Measurements from ENCODE around the gene TRPT1. TPM values are rescaled to one million over a fixed set of nuclear protein-coding genes. Genes with fewer than 3 reads are reported as not detected.

The TRPT1 gene
- total RNA-seq, 1 experiment from 2014 or later, result 37.4 TPM

GRCh38 chr11:64230985-64231365 lies 5.0 kb upstream of the TRPT1 start:
- DNase-seq (ENCODE audit: low read depth), result no peak

GRCh38 chr11:64230171-64230984 lies 4.4 kb upstream of the TRPT1 start, which contains the start of gene DNAJC4:
DNAJC4 (plus strand) TSS chr11:64230548; CDS start chr11:64230855, 307 bp downstream.
- peak; percentile 90 for DNase-seq (ENCODE audit: low read depth)

GRCh38 chr11:64229744-64230170 lies 3.8 kb upstream of the TRPT1 start:
- no peak for DNase-seq (ENCODE audit: low read depth)

GRCh38 chr11:64229090-64229743 lies 3.2 kb upstream of the TRPT1 start:
- no peak for DNase-seq (ENCODE audit: low read depth)

GRCh38 chr11:64227405-64227956 lies 1.5 kb upstream of the TRPT1 start:
- no peak for DNase-seq (ENCODE audit: low read depth)

GRCh38 chr11:64226507-64227051 lies 593 bp upstream of the TRPT1 start:
- peak; percentile 60 for DNase-seq (ENCODE audit: low read depth)

GRCh38 chr11:64224891-64225607 lies 937 bp downstream of the TRPT1 start:
- no peak for DNase-seq (ENCODE audit: low read depth)

GRCh38 chr11:64224151-64224890 lies 1.7 kb downstream of the TRPT1 start:
- DNase-seq (ENCODE audit: low read depth), result no peak

- DNase-seq (ENCODE audit: low read depth), result no peak
Observed at GRCh38 chr11:64223001-64223651, 2.9 kb downstream of the TRPT1 start.

GRCh38 chr11:64222651-64223000 lies 3.4 kb downstream of the TRPT1 start:
- DNase-seq (ENCODE audit: low read depth), result no peak

- DNase-seq (ENCODE audit: low read depth), result no peak
Observed at GRCh38 chr11:64220798-64221197, 5.2 kb downstream of the TRPT1 start.

- DNase-seq (ENCODE audit: low read depth), result no peak
Observed at GRCh38 chr11:64220271-64220670, 5.7 kb downstream of the TRPT1 start.

GRCh38 chr11:64219755-64220154 lies 6.2 kb downstream of the TRPT1 start:
- no peak for DNase-seq (ENCODE audit: low read depth)

GRCh38 chr11:64219354-64219684 lies 6.7 kb downstream of the TRPT1 start:
- no peak for DNase-seq (ENCODE audit: low read depth)

- DNase-seq (ENCODE audit: low read depth), result no peak
Observed at GRCh38 chr11:64218628-64219353, 7.2 kb downstream of the TRPT1 start.

- DNase-seq (ENCODE audit: low read depth), result no peak
Observed at GRCh38 chr11:64216879-64217278, 9.1 kb downstream of the TRPT1 start.

- no peak for DNase-seq (ENCODE audit: low read depth)
Observed at GRCh38 chr11:64211181-64211872, 14.7 kb downstream of the TRPT1 start.

- DNase-seq (ENCODE audit: low read depth), result no peak
Observed at GRCh38 chr11:64210301-64211020, 15.5 kb downstream of the TRPT1 start.

GRCh38 chr11:64209563-64209843 lies 16.5 kb downstream of the TRPT1 start:
- DNase-seq (ENCODE audit: low read depth), result no peak

Measured in HT1080 (cell line).